HepG2 (cell line): Measurements from ENCODE around the gene ADGRV1. TPM values are rescaled to one million over a fixed set of nuclear protein-coding genes. Genes with fewer than 3 reads are reported as not detected.
A peak's percentile ranks its signal among the peaks of the same experiment; 100 is the strongest.

Experiments
- ATAC-seq: fragments of 200-7000 bp; cut with Tn5 transposase; 3 replicates; pipeline ENCODE4 v1.9.1; 2020; ENCODE audit warnings: mild to moderate bottlenecking, moderate library complexity
- BruUV-seq: library from RNA; stranded (reverse); fragments of 400-500 nt; replicated peaks from 2 replicates; lab custom pipeline; 2021; lab: Mats Ljungman, UMichigan
- CTCF ChIA-PET: fragments of 300-600 bp; formaldehyde crosslinking; extraction: SDS; loops from one replicate; lab custom pipeline; 2021; ENCODE audit warnings: low total read pairs, inconsistent platforms, low intra/inter-chr PET ratio; lab: Yijun Ruan, JAX
- POLR2A ChIA-PET: fragments of 350-600 bp; sonication (Branson Sonifier 250); formaldehyde crosslinking; loops from one replicate; lab custom pipeline; 2020; ENCODE audit warnings: antibody characterized with exemption, inconsistent platforms; lab: Yijun Ruan, JAX
- DNase-seq: peaks from one replicate; pipeline ENCODE4 v3.0.0-alpha.2; 2015; ENCODE audit warnings: low spot score
- FAIRE-seq: peaks from 3 replicates; lab custom pipeline; 2011; peaks lifted over from hg19 to GRCh38; lab: Jason Lieb, UNC
- H2AFZ ChIP-seq: one replicate; pipeline ENCODE4 v1.6.1; 2011; ENCODE audit warnings: low read length, inconsistent platforms
- H3K27ac ChIP-seq: fragments of 300-600 bp; 3 replicates; pipeline ENCODE4 v1.8.0; 2011; ENCODE audit warnings: mixed run types, mild to moderate bottlenecking, mixed read lengths, low read length, inconsistent platforms; ENCODE audit not compliant: insufficient read depth; ENCODE audit errors: extremely low read length
- H3K27me3 ChIP-seq, 2 experiments: fragments of 200-600 bp in 1 of 2; 2 replicates in 1 of 2; 3 replicates in 1 of 2; pipeline versions ENCODE4 v1.6.0 to v1.8.0; 2011; ENCODE audit warnings: low read length in 2 of 2, mild to moderate bottlenecking in 2 of 2, moderate library complexity in 2 of 2, inconsistent platforms in 1 of 2; ENCODE audit not compliant: insufficient read depth in 2 of 2, control insufficient read depth in 1 of 2
- H3K36me3 ChIP-seq, 2 experiments: fragments of 200-600 bp in 1 of 2; replicated peaks in 1 of 2; 2 replicates in 1 of 2; 3 replicates in 1 of 2; pipeline versions ENCODE4 v1.5.1 to v1.8.0; 2011; ENCODE audit warnings: low read length in 2 of 2, inconsistent platforms in 1 of 2; ENCODE audit not compliant: insufficient read depth in 2 of 2, control insufficient read depth in 1 of 2
- H3K4me1 ChIP-seq: 2 replicates; pipeline ENCODE4 v1.5.1; 2012; ENCODE audit warnings: low read length, inconsistent platforms; ENCODE audit not compliant: insufficient read depth
- H3K4me2 ChIP-seq: 2 replicates; pipeline ENCODE4 v1.6.0; 2011; ENCODE audit warnings: low read depth, low read length, inconsistent platforms
- H3K4me3 ChIP-seq, 3 experiments: fragments of 200-600 bp in 1 of 3; sonication (generic), shearing (Covaris generic) in 1 of 3; replicated peaks in 1 of 3; 2 replicates each; pipeline ENCODE4 v1.5.1; 2011 to 2016; ENCODE audit warnings: low read length in 3 of 3, inconsistent platforms in 2 of 3, low read depth in 2 of 3, mild to moderate bottlenecking in 2 of 3, control low read depth in 1 of 3, mixed read lengths in 1 of 3; ENCODE audit not compliant: insufficient read depth in 1 of 3
- H3K79me2 ChIP-seq: one replicate; pipeline ENCODE4 v1.6.1; 2011; ENCODE audit warnings: low read length, inconsistent platforms; ENCODE audit not compliant: insufficient read depth
- H3K9ac ChIP-seq: 2 replicates; pipeline ENCODE4 v1.6.0; 2011; ENCODE audit warnings: mild to moderate bottlenecking, low read depth, low read length, inconsistent platforms; ENCODE audit not compliant: insufficient read depth
- H3K9me3 ChIP-seq: 2 replicates; pipeline ENCODE4 v1.5.1; 2012; ENCODE audit warnings: mild to moderate bottlenecking, low read length
- H4K20me1 ChIP-seq: 2 replicates; pipeline ENCODE4 v1.6.0; 2011; ENCODE audit warnings: inconsistent platforms, mild to moderate bottlenecking, low read length, moderate library complexity; ENCODE audit not compliant: insufficient read depth
- CENPT ChIP-seq: sonication (generic); formaldehyde crosslinking; IDR thresholded peaks from 2 replicates; pipeline ENCODE4 v1.8.0; 2022; ENCODE audit warnings: low read depth, mild to moderate bottlenecking, moderate library complexity, missing genetic modification reagents
- KLF11 ChIP-seq: IDR thresholded peaks from 2 replicates; pipeline ENCODE4 v1.6.1; 2016; ENCODE audit warnings: missing compliant biosample characterization
- RAD51 ChIP-seq: fragments of 450-650 bp; IDR thresholded peaks from 2 replicates; pipeline ENCODE4 v1.6.1; 2016; ENCODE audit warnings: borderline replicate concordance
- RXRB ChIP-seq: IDR thresholded peaks from 2 replicates; pipeline ENCODE4 v1.6.1; 2016; ENCODE audit warnings: borderline replicate concordance, missing genetic modification reagents, missing compliant biosample characterization
- TBX2 ChIP-seq: sonication (generic); formaldehyde crosslinking; IDR thresholded peaks from 2 replicates; pipeline ENCODE4 v1.5.0; 2020; ENCODE audit warnings: missing genetic modification reagents, mild to moderate bottlenecking, borderline replicate concordance
- XBP1 ChIP-seq: sonication (generic); formaldehyde crosslinking; IDR thresholded peaks from 2 replicates; pipeline ENCODE4 v1.5.0; 2020; ENCODE audit warnings: missing genetic modification reagents
- YEATS4 ChIP-seq: sonication (generic); formaldehyde crosslinking; IDR thresholded peaks from 2 replicates; pipeline ENCODE4 v1.4.0; 2020; ENCODE audit warnings: missing genetic modification reagents, borderline replicate concordance
- ZFY ChIP-seq: sonication (generic); formaldehyde crosslinking; IDR thresholded peaks from 2 replicates; pipeline ENCODE4 v1.4.0; 2020; ENCODE audit warnings: missing genetic modification reagents
- WGBS: methylation state at CpG from one replicate; pipeline ENCODE4 v1.1.6; 2017; ENCODE audit warnings: low lambda C conversion rate; 5-methylcytosine and 5-hydroxymethylcytosine counted together
- in situ Hi-C: cut with HindIII; loops from 2 replicates; pipeline ENCODE4 v1.10.0; 2017; ENCODE audit warnings: low pct_unique_long_range_greater_than_20kb; ENCODE audit not compliant: extremely low pct_ligation_motif_present
- intact Hi-C: fragments of 100-400 bp; cut with micrococcal nuclease; formaldehyde crosslinking; loops from one replicate; pipeline ENCODE4 v1.10.0; 2022; ENCODE audit not compliant: unreplicated experiment
- polyA plus RNA-seq, 8 experiments: library from polyadenylated mRNA; depleted of rRNA in 3 of 8; stranded (reverse) in 7 of 8; unstranded in 1 of 8; fragments of >200 nt; fragmentation: Illumina TruSeq in 4 of 8; extraction: Trizol in 4 of 8; gene quantifications; 2 replicates each; pipeline versions ENCODE4 v1.2.1 to v1.2.3, GENCODE V29; 2011 to 2016; ENCODE audit warnings: low read depth in 4 of 8, missing spikeins in 1 of 8, mixed read lengths in 1 of 8; ENCODE audit not compliant: insufficient read depth in 1 of 8
- total RNA-seq, 5 experiments: library from RNA; depleted of rRNA; stranded (reverse); fragments of >200 nt; fragmentation: Illumina TruSeq; extraction: Trizol; gene quantifications; 2 replicates each; pipeline ENCODE4 v1.2.3, GENCODE V29; 2016; ENCODE audit warnings: low read depth in 1 of 5
- TF ChIP-seq, protein P1 (sequence below): sonication (generic); formaldehyde crosslinking; IDR thresholded peaks from 2 replicates; pipeline ENCODE4 v1.4.0; 2020; ENCODE audit warnings: missing genetic modification reagents

Gene ADGRV1
- total and polyA plus RNA-seq, 2 of the 13 experiments (the other 11 are each of a cell fraction or from before 2014, with no cell fraction given), result 1.7 to 3.9 TPM

DNA sequence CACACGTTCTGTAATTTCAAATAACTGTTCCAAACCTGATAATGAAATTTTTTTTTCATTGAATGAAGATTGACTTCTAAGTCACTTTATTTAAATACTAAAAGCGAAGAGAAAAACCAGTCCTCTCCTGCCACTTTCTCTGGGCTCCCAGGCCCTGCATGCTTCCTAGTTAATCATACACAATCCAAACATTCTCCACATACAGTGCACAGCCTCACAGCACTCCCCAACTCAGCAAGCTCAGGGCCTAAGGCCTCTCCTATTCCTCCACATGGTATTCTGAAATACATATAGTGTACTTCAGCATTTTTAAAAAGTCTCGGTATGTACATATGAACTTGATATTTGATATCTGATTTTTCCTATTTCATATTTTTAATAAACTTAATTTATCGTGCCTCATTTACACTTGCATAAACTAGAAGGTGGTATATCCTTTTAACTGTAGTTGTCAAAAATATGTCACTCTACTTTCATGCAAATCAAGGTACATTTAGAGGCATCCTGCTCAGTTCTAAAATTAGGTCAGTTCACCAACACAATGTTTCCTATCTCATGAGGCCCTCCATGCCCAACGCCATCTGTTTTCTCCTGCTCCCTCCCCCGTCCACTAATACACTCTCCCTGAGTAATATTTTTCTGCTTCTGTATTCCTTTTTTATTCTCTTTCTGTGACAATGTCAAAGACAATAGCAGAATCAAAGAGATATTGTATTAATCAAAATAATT, 617.9 kb downstream of the ADGRV1 start (continued):
- TF ChIP-seq, protein P1, sequence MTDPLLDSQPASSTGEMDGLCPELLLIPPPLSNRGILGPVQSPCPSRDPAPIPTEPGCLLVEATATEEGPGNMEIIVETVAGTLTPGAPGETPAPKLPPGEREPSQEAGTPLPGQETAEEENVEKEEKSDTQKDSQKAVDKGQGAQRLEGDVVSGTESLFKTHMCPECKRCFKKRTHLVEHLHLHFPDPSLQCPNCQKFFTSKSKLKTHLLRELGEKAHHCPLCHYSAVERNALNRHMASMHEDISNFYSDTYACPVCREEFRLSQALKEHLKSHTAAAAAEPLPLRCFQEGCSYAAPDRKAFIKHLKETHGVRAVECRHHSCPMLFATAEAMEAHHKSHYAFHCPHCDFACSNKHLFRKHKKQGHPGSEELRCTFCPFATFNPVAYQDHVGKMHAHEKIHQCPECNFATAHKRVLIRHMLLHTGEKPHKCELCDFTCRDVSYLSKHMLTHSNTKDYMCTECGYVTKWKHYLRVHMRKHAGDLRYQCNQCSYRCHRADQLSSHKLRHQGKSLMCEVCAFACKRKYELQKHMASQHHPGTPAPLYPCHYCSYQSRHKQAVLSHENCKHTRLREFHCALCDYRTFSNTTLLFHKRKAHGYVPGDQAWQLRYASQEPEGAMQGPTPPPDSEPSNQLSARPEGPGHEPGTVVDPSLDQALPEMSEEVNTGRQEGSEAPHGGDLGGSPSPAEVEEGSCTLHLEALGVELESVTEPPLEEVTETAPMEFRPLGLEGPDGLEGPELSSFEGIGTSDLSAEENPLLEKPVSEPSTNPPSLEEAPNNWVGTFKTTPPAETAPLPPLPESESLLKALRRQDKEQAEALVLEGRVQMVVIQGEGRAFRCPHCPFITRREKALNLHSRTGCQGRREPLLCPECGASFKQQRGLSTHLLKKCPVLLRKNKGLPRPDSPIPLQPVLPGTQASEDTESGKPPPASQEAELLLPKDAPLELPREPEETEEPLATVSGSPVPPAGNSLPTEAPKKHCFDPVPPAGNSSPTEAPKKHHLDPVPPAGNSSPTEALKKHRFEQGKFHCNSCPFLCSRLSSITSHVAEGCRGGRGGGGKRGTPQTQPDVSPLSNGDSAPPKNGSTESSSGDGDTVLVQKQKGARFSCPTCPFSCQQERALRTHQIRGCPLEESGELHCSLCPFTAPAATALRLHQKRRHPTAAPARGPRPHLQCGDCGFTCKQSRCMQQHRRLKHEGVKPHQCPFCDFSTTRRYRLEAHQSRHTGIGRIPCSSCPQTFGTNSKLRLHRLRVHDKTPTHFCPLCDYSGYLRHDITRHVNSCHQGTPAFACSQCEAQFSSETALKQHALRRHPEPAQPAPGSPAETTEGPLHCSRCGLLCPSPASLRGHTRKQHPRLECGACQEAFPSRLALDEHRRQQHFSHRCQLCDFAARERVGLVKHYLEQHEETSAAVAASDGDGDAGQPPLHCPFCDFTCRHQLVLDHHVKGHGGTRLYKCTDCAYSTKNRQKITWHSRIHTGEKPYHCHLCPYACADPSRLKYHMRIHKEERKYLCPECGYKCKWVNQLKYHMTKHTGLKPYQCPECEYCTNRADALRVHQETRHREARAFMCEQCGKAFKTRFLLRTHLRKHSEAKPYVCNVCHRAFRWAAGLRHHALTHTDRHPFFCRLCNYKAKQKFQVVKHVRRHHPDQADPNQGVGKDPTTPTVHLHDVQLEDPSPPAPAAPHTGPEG (CRISPR knock-in tag), result no peak
- TF ChIP-seq CENPT (CRISPR knock-in tag) (no peak), KLF11 (no peak), TBX2 (CRISPR knock-in tag) (no peak), YEATS4 (CRISPR knock-in tag) (no peak), ZFY (no peak)

DNA sequence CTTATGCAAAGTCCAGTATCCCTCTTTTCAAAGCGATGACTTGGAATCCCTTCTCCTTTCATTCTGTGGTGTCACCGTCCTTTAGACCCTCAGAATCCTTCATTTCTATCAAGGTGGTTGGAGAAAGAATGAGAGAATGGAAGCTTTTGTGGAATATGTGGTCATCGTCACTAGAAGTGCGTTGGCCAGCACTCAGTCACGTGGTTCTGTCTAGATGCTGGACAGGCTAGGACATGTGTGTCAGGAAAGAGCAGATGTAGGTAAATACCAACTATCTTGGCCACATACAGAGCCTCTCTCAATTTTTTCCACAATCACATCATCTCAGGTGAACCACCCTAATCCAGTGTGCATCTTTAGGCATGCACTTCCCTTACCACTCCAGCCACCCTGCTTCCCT, 618.5 kb downstream of the ADGRV1 start:
- Histone ChIP-seq H3K27me3 (no peaks in the 10 kb centered on the region), H3K79me2 (no peaks in the 10 kb centered on the region), H3K4me1 (no peaks in the 10 kb centered on the region), H3K36me3 (no peaks in the 10 kb centered on the region), H3K4me2 (no peak overlapping the region), H4K20me1 (no peaks in the 10 kb centered on the region), H3K27ac (no peak overlapping the region), H3K9me3 (no peaks in the 10 kb centered on the region), H3K9ac (no peak overlapping the region), H3K4me3 (no peak overlapping the region), H2AFZ (no peak overlapping the region)
- no TSS peak for BruUV-seq
- no peak for FAIRE-seq
- DNase-seq, result no peak
- intact Hi-C loops, result no loop called here
- ChIA-PET CTCF (no interaction called here), POLR2A (no interaction called here)
- TF ChIP-seq RAD51 (peak; percentile 7; the same call in 1 of the 2 replicates), XBP1 (no peak), RXRB (CRISPR knock-in tag) (no peak)
- ATAC-seq, result no peak
- WGBS, result 73% methylated on average over 5 of the region's 5 CpGs
- in situ Hi-C loops, result no loop called here
